Panc1 (cell line): ENCODE data around the gene SETD6. TPM values are rescaled to one million over a fixed set of nuclear protein-coding genes. Genes with fewer than 3 reads are reported as not detected.

Experiments used
- ATAC-seq: fragments of 200-7000 bp; cut with Tn5 transposase; 2 replicates; pipeline ENCODE4 v1.9.1; 2020; ENCODE audit warnings: mild to moderate bottlenecking, moderate library complexity
- BruUV-seq: library from RNA; stranded (reverse); fragments of 400-500 nt; replicated peaks from 2 replicates; lab custom pipeline; 2021; lab: Mats Ljungman, UMichigan
- CTCF ChIA-PET: fragments of 300-600 bp; sonication (Branson Sonifier 250); formaldehyde crosslinking; loops from one replicate; lab custom pipeline; 2022; ENCODE audit warnings: antibody characterized with exemption; lab: Charles Lee
- POLR2A ChIA-PET: fragments of 300-600 bp; sonication (Branson Sonifier 250); formaldehyde crosslinking; loops from one replicate; lab custom pipeline; 2022; ENCODE audit warnings: antibody characterized with exemption; lab: Charles Lee
- DNase-seq: peaks from one replicate; pipeline ENCODE4 v3.0.0-alpha.2; 2010; ENCODE audit warnings: low read depth, low spot score
- H3K27ac ChIP-seq: 2 replicates; pipeline ENCODE4 v1.5.1; 2011; ENCODE audit warnings: mild to moderate bottlenecking, low read length, inconsistent platforms
- H3K27me3 ChIP-seq: fragments of 200-500 bp; sonication (Bioruptor generic); 2 replicates; pipeline ENCODE4 v1.6.0; 2014; ENCODE audit warnings: low read length, inconsistent platforms; ENCODE audit not compliant: control insufficient read depth, insufficient read depth
- H3K36me3 ChIP-seq: fragments of 200-500 bp; sonication (Bioruptor generic); 2 replicates; pipeline ENCODE4 v1.5.1; 2014; ENCODE audit warnings: inconsistent platforms, mild to moderate bottlenecking, low read length, moderate library complexity; ENCODE audit not compliant: control insufficient read depth, insufficient read depth
- H3K4me1 ChIP-seq: 2 replicates; pipeline ENCODE4 v1.5.1; 2011; ENCODE audit warnings: inconsistent platforms, mild to moderate bottlenecking, low read length, moderate library complexity; ENCODE audit not compliant: control insufficient read depth, insufficient read depth
- H3K4me3 ChIP-seq, 2 experiments: 2 replicates each; pipeline ENCODE4 v1.5.1; 2011 to 2012; ENCODE audit warnings: low read depth in 2 of 2, low read length in 2 of 2, mild to moderate bottlenecking in 2 of 2, inconsistent platforms in 1 of 2, moderate library complexity in 1 of 2
- H3K9me3 ChIP-seq: fragments of 200-500 bp; sonication (Bioruptor generic); 2 replicates; pipeline ENCODE4 v1.5.1; 2014; ENCODE audit warnings: low read depth, mild to moderate bottlenecking, inconsistent platforms, low read length, moderate library complexity; ENCODE audit not compliant: control insufficient read depth, insufficient read depth
- POLR2AphosphoS5 ChIP-seq: IDR thresholded peaks from 2 replicates; pipeline ENCODE4 v1.6.1; 2012; ENCODE audit warnings: mild to moderate bottlenecking, low read depth, low read length, moderate library complexity
- REST ChIP-seq, 2 experiments: IDR thresholded peaks; 2 replicates each; pipeline ENCODE4 v1.6.1; 2011 to 2012; ENCODE audit warnings: low read depth in 2 of 2, control low read depth in 1 of 2, low read length in 1 of 2, mild to moderate bottlenecking in 1 of 2, moderate library complexity in 1 of 2; ENCODE audit not compliant: insufficient read depth in 1 of 2
- SIN3A ChIP-seq: IDR thresholded peaks from 2 replicates; pipeline ENCODE4 v1.6.1; 2012; ENCODE audit warnings: low read depth, mild to moderate bottlenecking, low read length, moderate library complexity, borderline replicate concordance; ENCODE audit not compliant: insufficient read depth
- TCF7L2 ChIP-seq: IDR thresholded peaks from 2 replicates; pipeline ENCODE4 v1.6.1; 2011; ENCODE audit warnings: mild to moderate bottlenecking, low read depth, low read length, inconsistent platforms
- in situ Hi-C: cut with HindIII; loops from 2 replicates; pipeline ENCODE4 v1.10.0; 2016; ENCODE audit warnings: low sequenced_read_pairs, low pct_unique_long_range_greater_than_20kb
- intact Hi-C: fragments of 100-400 bp; cut with micrococcal nuclease; formaldehyde crosslinking; loops from one replicate; pipeline ENCODE4 v1.10.0; 2022; ENCODE audit not compliant: unreplicated experiment
- total RNA-seq: library from RNA; stranded (reverse); gene quantifications from one replicate; pipeline ENCODE4 v1.2.1, GENCODE V29; 2021; ENCODE audit not compliant: unreplicated experiment
- TF ChIP-seq, protein P1 (sequence below): fragments of 450-650 bp; IDR thresholded peaks from 2 replicates; pipeline ENCODE4 v1.5.1; 2017; ENCODE audit warnings: mild to moderate bottlenecking

Gene SETD6
- total RNA-seq, 1 experiment from 2014 or later = 28.3 TPM

GRCh38 chr16:58516768-58517107 lies 1.4 kb downstream of the SETD6 start:
- intact Hi-C loops = no loop called here
- TF ChIP-seq POLR2AphosphoS5 (no peak), TCF7L2 (no peak), REST (IDR thresholded peaks at IDR 0.05; ENCODE audit: insufficient read depth in 1 of 2, low read depth in 2 of 2, low read length in 1 of 2) (no peak), SIN3A (no peak)
- TF ChIP-seq, protein P1, sequence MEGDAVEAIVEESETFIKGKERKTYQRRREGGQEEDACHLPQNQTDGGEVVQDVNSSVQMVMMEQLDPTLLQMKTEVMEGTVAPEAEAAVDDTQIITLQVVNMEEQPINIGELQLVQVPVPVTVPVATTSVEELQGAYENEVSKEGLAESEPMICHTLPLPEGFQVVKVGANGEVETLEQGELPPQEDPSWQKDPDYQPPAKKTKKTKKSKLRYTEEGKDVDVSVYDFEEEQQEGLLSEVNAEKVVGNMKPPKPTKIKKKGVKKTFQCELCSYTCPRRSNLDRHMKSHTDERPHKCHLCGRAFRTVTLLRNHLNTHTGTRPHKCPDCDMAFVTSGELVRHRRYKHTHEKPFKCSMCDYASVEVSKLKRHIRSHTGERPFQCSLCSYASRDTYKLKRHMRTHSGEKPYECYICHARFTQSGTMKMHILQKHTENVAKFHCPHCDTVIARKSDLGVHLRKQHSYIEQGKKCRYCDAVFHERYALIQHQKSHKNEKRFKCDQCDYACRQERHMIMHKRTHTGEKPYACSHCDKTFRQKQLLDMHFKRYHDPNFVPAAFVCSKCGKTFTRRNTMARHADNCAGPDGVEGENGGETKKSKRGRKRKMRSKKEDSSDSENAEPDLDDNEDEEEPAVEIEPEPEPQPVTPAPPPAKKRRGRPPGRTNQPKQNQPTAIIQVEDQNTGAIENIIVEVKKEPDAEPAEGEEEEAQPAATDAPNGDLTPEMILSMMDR = no peak
- no peak overlapping the region for H3K27ac ChIP-seq
- ATAC-seq (no peak), DNase-seq (no peak)
- no peaks in the 10 kb centered on the region for H3K9me3 ChIP-seq
- no TSS peak for BruUV-seq
- POLR2A ChIA-PET = no interaction called here
- peaks cover 6% of the 10 kb centered on the region; the same call in 1 of the 2 replicates for H3K4me1 ChIP-seq
- peak overlapping the region; percentile 52 to 93; a peak in 3 of 4 replicates for H3K4me3 ChIP-seq
- H3K27me3 ChIP-seq = no peaks in the 10 kb centered on the region
- CTCF ChIA-PET = no interaction called here
- H3K36me3 ChIP-seq = peaks cover 13% of the 10 kb centered on the region
- in situ Hi-C loops = no loop called here

DNA sequence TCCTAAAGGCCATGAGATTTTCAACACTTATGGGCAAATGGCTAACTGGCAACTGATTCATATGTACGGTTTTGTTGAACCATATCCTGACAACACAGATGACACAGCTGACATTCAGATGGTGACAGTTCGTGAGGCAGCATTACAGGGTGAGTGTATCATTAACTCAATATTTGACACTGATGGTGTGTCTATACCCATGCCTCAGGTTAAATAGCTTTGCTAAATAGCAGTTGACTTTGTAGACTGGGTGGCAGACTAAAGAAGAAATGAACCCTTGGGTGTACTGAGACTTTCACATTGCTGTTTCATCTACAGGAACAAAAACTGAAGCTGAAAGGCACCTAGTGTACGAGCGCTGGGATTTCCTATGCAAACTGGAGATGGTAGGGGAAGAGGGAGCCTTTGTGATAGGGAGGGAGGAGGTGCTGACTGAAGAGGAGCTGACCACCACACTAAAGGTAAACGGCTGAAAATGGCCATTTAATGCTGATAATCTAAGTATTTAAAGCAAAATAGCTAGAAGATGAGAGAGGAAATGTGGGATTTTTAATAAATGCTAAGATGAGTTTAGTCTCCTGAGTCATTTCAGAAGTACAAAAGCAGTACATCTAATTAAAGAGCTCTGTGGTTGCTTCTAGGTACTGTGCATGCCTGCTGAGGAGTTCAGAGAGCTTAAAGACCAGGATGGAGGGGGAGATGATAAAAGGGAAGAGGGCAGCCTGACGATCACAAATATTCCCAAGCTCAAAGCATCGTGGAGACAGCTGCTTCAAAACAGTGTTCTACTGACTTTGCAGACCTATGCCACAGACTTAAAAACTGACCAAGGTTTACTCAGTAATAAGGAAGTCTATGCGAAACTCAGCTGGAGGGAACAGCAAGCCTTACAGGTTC lies 3.0 kb downstream of the SETD6 start:
- no peaks in the 10 kb centered on the region for H3K27me3 ChIP-seq
- intact Hi-C loops (no loop called here), in situ Hi-C loops (no loop called here)
- DNase-seq (no peak), ATAC-seq (no peak)
- TF ChIP-seq, protein P1 = no peak
- no peak for TF ChIP-seq TCF7L2
- TF ChIP-seq REST (IDR thresholded peaks at IDR 0.05; ENCODE audit: insufficient read depth in 1 of 2, low read depth in 2 of 2, low read length in 1 of 2) = no peak
- no peak for TF ChIP-seq POLR2AphosphoS5
- TF ChIP-seq SIN3A = no peak
- peaks cover 19% of the 10 kb centered on the region for H3K36me3 ChIP-seq
- POLR2A ChIA-PET = interaction anchor here (0.6 kb wide), 1 partner anchor 32 kb away, joined by 3 read pairs; no protein-coding TSS in a partner anchor
- peaks cover 6% of the 10 kb centered on the region; the same call in 1 of the 2 replicates for H3K4me1 ChIP-seq
- no peak overlapping the region for H3K4me3 ChIP-seq
- no peak overlapping the region for H3K27ac ChIP-seq
- H3K9me3 ChIP-seq = no peaks in the 10 kb centered on the region
- TSS peak; percentile 64 for BruUV-seq
- CTCF ChIA-PET = no interaction called here
